Measurements from ENCODE around the gene RNF220.

RNF220 gene

DNA sequence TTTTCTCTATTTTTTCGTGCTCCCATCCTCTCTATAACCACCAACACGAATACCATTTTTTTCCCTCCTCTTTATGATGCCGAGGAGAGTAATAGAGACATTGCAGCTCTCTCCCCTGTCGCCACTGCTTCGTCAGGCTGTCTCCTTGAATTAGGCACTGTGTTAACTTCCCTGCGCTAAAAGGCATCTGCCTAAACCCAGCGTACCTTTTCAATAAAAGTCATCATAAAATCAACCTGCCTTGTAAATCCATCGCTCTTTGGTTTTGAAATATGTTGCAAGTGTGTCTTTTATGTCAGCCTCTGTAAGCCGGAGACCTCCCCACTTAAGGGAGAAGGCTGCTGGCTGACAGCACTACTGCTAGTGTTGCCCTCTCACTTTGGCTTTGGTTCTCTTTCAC is 8.7 kb downstream of the RNF220 start:
- H3K9ac ChIP-seq (ENCODE audit: low read length) = no peak overlapping the region
- no peaks in the 10 kb centered on the region for H3F3A ChIP-seq (ENCODE audit: insufficient read depth, low read length)
- TF ChIP-seq, protein P1, sequence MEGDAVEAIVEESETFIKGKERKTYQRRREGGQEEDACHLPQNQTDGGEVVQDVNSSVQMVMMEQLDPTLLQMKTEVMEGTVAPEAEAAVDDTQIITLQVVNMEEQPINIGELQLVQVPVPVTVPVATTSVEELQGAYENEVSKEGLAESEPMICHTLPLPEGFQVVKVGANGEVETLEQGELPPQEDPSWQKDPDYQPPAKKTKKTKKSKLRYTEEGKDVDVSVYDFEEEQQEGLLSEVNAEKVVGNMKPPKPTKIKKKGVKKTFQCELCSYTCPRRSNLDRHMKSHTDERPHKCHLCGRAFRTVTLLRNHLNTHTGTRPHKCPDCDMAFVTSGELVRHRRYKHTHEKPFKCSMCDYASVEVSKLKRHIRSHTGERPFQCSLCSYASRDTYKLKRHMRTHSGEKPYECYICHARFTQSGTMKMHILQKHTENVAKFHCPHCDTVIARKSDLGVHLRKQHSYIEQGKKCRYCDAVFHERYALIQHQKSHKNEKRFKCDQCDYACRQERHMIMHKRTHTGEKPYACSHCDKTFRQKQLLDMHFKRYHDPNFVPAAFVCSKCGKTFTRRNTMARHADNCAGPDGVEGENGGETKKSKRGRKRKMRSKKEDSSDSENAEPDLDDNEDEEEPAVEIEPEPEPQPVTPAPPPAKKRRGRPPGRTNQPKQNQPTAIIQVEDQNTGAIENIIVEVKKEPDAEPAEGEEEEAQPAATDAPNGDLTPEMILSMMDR (IDR thresholded peaks at IDR 0.05; ENCODE audit: low read length) = no peak
- TF ChIP-seq EZH2 (IDR thresholded peaks at IDR 0.05; ENCODE audit: borderline replicate concordance, low read length) = no peak
- no peak overlapping the region for H3K4me2 ChIP-seq (ENCODE audit: low read length)
- no peaks in the 10 kb centered on the region for H3K9me2 ChIP-seq (ENCODE audit: low read depth, low read length)
- H3K4me3 ChIP-seq (ENCODE audit: low read depth, low read length, poor library complexity, severe bottlenecking) = no peak overlapping the region
- no peaks in the 10 kb centered on the region for H3K4me1 ChIP-seq (ENCODE audit: insufficient read depth, low read length, severe bottlenecking)
- no peaks in the 10 kb centered on the region for H4K20me1 ChIP-seq (ENCODE audit: insufficient read depth, low read length)
- H3K27me3 ChIP-seq (ENCODE audit: insufficient read depth, low read length) = 0 out of 2 replicates have a peak, but pooled peaks cover 4% of the 10 kb centered on the region
- no peaks in the 10 kb centered on the region for H3K9me3 ChIP-seq (ENCODE audit: low read length)
- no peak overlapping the region for H3K27ac ChIP-seq (ENCODE audit: low read depth, low read length, poor library complexity, severe bottlenecking)
- H3K36me3 ChIP-seq (ENCODE audit: insufficient read depth, low read length) = no peaks in the 10 kb centered on the region
- H3K79me2 ChIP-seq (ENCODE audit: insufficient read depth, low read length) = no peaks in the 10 kb centered on the region
- no peak overlapping the region for H2AFZ ChIP-seq (ENCODE audit: low read length)

DNA sequence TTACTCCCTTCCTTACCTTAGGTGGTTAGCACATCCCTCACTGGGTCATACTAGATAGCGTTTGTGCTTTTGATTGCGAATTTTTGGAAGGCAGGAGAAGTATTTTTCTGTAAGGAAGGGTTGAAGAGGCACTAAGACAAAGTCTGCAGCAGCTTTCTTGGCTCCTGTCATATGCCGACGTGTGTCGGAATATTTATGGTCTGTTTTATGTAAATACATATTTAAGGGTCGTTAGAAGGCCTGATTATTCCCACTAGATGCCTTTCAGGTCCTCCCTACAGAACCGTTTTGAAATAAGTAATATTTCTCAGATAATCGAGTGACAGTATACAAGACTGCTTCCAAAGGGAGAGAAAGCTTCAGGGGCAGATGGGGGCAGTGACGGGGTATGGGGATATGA is 10.0 kb downstream of the RNF220 start:
- Histone ChIP-seq H3K27me3 (ENCODE audit: insufficient read depth, low read length) (0 out of 2 replicates have a peak, but pooled peaks cover 4% of the 10 kb centered on the region), H3K79me2 (ENCODE audit: insufficient read depth, low read length) (no peaks in the 10 kb centered on the region), H3K36me3 (ENCODE audit: insufficient read depth, low read length) (no peaks in the 10 kb centered on the region), H3F3A (ENCODE audit: insufficient read depth, low read length) (no peaks in the 10 kb centered on the region), H3K27ac (ENCODE audit: low read depth, low read length, poor library complexity, severe bottlenecking) (no peak overlapping the region), H3K4me1 (ENCODE audit: insufficient read depth, low read length, severe bottlenecking) (no peaks in the 10 kb centered on the region), H4K20me1 (ENCODE audit: insufficient read depth, low read length) (no peaks in the 10 kb centered on the region), H3K4me2 (ENCODE audit: low read length) (no peak overlapping the region), H3K9me3 (ENCODE audit: low read length) (no peaks in the 10 kb centered on the region), H3K4me3 (ENCODE audit: low read depth, low read length, poor library complexity, severe bottlenecking) (no peak overlapping the region), H3K9me2 (ENCODE audit: low read depth, low read length) (no peaks in the 10 kb centered on the region), H2AFZ (ENCODE audit: low read length) (no peak overlapping the region), H3K9ac (ENCODE audit: low read length) (no peak overlapping the region)
- TF ChIP-seq, protein P1 (IDR thresholded peaks at IDR 0.05; ENCODE audit: low read length) = no peak
- TF ChIP-seq EZH2 (IDR thresholded peaks at IDR 0.05; ENCODE audit: borderline replicate concordance, low read length) = no peak

DNA sequence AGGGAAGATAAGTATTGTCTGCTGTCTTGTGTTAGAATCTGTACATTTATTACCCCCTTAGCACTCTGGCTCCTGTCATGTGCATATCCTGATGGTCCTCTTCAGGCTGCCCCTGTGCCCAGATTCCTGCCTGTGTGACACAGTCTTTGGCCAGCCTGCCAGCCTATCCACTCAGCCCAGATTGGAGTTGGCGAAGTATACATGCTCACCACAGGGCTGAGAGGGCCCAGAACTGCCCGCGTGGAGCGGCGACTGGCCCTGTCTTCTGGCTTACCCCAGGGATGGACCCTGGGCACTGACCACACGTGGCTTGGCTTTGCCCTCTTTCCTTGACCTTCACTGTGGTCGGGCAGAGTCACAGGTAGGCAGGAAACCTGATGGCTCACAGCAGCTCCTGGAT is 11.4 kb downstream of the RNF220 start:
- H3F3A ChIP-seq (ENCODE audit: insufficient read depth, low read length) = no peaks in the 10 kb centered on the region
- H2AFZ ChIP-seq (ENCODE audit: low read length) = no peak overlapping the region
- H3K4me1 ChIP-seq (ENCODE audit: insufficient read depth, low read length, severe bottlenecking) = no peaks in the 10 kb centered on the region
- no peak overlapping the region for H3K4me3 ChIP-seq (ENCODE audit: low read depth, low read length, poor library complexity, severe bottlenecking)
- no peak overlapping the region for H3K4me2 ChIP-seq (ENCODE audit: low read length)
- no peaks in the 10 kb centered on the region for H3K36me3 ChIP-seq (ENCODE audit: insufficient read depth, low read length)
- no peaks in the 10 kb centered on the region for H3K79me2 ChIP-seq (ENCODE audit: insufficient read depth, low read length)
- no peak for TF ChIP-seq EZH2 (IDR thresholded peaks at IDR 0.05; ENCODE audit: borderline replicate concordance, low read length)
- TF ChIP-seq, protein P1 (IDR thresholded peaks at IDR 0.05; ENCODE audit: low read length) = no peak
- 0 out of 2 replicates have a peak, but pooled peaks cover 4% of the 10 kb centered on the region for H3K27me3 ChIP-seq (ENCODE audit: insufficient read depth, low read length)
- no peaks in the 10 kb centered on the region for H3K9me3 ChIP-seq (ENCODE audit: low read length)
- H3K27ac ChIP-seq (ENCODE audit: low read depth, low read length, poor library complexity, severe bottlenecking) = no peak overlapping the region
- no peak overlapping the region for H3K9ac ChIP-seq (ENCODE audit: low read length)
- no peaks in the 10 kb centered on the region for H4K20me1 ChIP-seq (ENCODE audit: insufficient read depth, low read length)
- no peaks in the 10 kb centered on the region for H3K9me2 ChIP-seq (ENCODE audit: low read depth, low read length)
